22Rv1 (cell line): ENCODE data around the gene SLIT3.

Experiments used
- ZFX ChIP-seq: fragments of 450-650 bp; IDR thresholded peaks from 2 replicates; pipeline ENCODE4 v1.6.1; 2017; ENCODE audit warnings: antibody characterized with exemption, borderline replicate concordance
- TF ChIP-seq, protein P1 (sequence below): fragments of 450-650 bp; IDR thresholded peaks from 2 replicates; pipeline ENCODE4 v1.5.1; 2017; ENCODE audit warnings: mild to moderate bottlenecking

DNA sequence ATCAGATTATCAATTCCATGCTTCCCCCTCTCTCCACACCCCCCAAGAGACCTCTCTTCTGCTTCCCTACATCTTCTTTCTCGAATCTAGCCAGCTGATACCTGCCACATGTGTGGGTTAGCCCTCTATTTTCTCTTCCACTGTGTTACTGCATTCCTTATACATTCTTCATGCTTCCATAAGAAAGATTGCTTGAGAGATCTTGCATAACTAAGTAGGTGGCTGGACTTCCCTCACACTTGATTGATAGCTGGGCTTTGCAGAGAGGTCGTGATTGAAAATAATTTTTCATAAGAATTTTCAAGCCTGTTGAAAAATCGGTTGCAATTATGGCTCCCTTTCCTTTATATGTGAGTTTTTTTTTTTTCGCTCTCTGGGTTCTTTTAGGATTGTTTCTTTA, 688.8 kb downstream of the SLIT3 start:
- TF ChIP-seq, protein P1, sequence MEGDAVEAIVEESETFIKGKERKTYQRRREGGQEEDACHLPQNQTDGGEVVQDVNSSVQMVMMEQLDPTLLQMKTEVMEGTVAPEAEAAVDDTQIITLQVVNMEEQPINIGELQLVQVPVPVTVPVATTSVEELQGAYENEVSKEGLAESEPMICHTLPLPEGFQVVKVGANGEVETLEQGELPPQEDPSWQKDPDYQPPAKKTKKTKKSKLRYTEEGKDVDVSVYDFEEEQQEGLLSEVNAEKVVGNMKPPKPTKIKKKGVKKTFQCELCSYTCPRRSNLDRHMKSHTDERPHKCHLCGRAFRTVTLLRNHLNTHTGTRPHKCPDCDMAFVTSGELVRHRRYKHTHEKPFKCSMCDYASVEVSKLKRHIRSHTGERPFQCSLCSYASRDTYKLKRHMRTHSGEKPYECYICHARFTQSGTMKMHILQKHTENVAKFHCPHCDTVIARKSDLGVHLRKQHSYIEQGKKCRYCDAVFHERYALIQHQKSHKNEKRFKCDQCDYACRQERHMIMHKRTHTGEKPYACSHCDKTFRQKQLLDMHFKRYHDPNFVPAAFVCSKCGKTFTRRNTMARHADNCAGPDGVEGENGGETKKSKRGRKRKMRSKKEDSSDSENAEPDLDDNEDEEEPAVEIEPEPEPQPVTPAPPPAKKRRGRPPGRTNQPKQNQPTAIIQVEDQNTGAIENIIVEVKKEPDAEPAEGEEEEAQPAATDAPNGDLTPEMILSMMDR, result no peak
- no peak for TF ChIP-seq ZFX
